Esophagus muscularis mucosa (tissue), 4 donors: ENCODE results near the gene CD22. TPM values are rescaled to one million over a fixed set of nuclear protein-coding genes. Genes with fewer than 3 reads are reported as not detected.

Source experiments
- DNase-seq: peaks from one replicate; pipeline ENCODE4 v3.0.0-alpha.2; 2017; ENCODE audit errors: extremely low spot score
- H3K27ac ChIP-seq, 4 donors: fragments of 200-600 bp; sonication (generic); replicated peaks in 1 of 4; 1 replicate in 3 of 4; 2 replicates in 1 of 4; pipeline ENCODE4 v1.5.1; 2016 to 2019; ENCODE audit warnings: mild to moderate bottlenecking in 1 of 4
- H3K27me3 ChIP-seq, 4 donors: fragments of 200-600 bp; sonication (generic); one replicate each; pipeline versions ENCODE4 v1.5.1 to v1.6.0; 2016 to 2019
- H3K36me3 ChIP-seq, 4 donors: fragments of 200-600 bp; sonication (generic); one replicate each; pipeline ENCODE4 v1.5.1; 2016 to 2019
- H3K4me1 ChIP-seq, 4 donors: fragments of 200-600 bp; sonication (generic); one replicate each; pipeline ENCODE4 v1.5.1; 2016 to 2019
- H3K4me3 ChIP-seq, 4 donors: fragments of 200-600 bp; sonication (generic); 1 replicate in 2 of 4; 2 replicates in 2 of 4; pipeline ENCODE4 v1.5.1; 2016 to 2019; ENCODE audit warnings: mild to moderate bottlenecking in 4 of 4, moderate library complexity in 1 of 4
- H3K9me3 ChIP-seq, 4 donors: fragments of 200-600 bp; sonication (generic); 1 replicate in 3 of 4; 2 replicates in 1 of 4; pipeline ENCODE4 v1.5.1; 2016 to 2019
- CTCF ChIP-seq, 3 experiments: fragments of 200-600 bp in 2 of 3; fragments of 450-650 bp in 1 of 3; sonication (generic) in 2 of 3; IDR thresholded peaks; one replicate each; pipeline ENCODE4 v1.5.1; 2017 to 2019; ENCODE audit warnings: antibody characterized with exemption in 3 of 3, mild to moderate bottlenecking in 2 of 3, moderate library complexity in 1 of 3
- EP300 ChIP-seq: sonication (generic); formaldehyde crosslinking; IDR thresholded peaks from one replicate; pipeline ENCODE4 v1.6.1; 2017; ENCODE audit warnings: antibody characterized with exemption
- POLR2A ChIP-seq: fragments of 450-650 bp; IDR thresholded peaks from one replicate; pipeline ENCODE4 v1.6.1; 2017; ENCODE audit warnings: antibody characterized with exemption, moderate library complexity, mild to moderate bottlenecking, low read depth
- POLR2AphosphoS5 ChIP-seq, 2 donors: sonication (generic); formaldehyde crosslinking; IDR thresholded peaks; one replicate each; pipeline ENCODE4 v1.6.1; 2017; ENCODE audit warnings: antibody characterized with exemption in 2 of 2
- WGBS: methylation state at CpG from one replicate; pipeline ENCODE4 v1.1.5; 2018; 5-methylcytosine and 5-hydroxymethylcytosine counted together
- intact Hi-C: fragments of 100-400 bp; cut with DNase I; formaldehyde crosslinking; loops from one replicate; pipeline ENCODE4 v1.15.1; 2023
- total RNA-seq, 4 donors: library from RNA; depleted of rRNA; stranded (reverse); fragments of >200 nt; gene quantifications; one replicate each; pipeline versions ENCODE4 v1.1.0 to v1.2.1, GENCODE V29; 2016

CD22 gene
- total RNA-seq, 4 donors from 2014 or later: 2.3 to 12.5 (median 3.7) TPM

DNA sequence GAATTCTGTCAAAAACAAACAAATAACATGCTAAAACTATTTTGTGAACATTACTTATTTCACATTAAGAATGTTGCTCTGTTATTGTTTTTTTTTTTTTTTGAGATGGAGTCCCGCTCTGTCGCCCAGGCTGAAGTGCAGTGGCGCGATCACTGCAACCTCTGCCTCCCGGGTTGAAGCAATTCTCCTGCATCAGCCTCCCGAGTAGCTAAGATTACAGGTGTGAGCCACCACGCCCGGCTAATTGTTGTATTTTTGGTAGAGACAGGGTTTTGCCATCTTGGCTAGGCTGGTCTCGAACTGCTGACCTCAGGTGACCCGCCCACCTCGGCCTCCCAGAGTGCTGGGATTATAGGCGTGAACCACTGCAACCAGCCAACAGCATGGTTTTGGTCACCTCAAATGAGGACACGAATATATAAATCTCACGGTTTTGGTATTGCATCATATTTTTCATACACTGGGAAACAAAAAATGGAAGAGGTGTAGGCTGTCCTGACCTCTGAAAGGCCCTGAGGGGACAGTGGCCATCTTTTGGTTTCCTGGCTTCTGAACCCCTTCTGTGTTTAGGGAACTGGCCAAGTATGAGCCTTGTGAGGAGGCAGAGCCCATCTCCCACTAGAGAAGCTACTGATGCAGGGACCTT is 67.4 kb downstream of the CD22 start:
- intact Hi-C loops: no loop called here
- no peak for DNase-seq
- Histone ChIP-seq H3K27ac (no peak overlapping the region), H3K4me3 (no peak overlapping the region), H3K4me1 (no peaks in the 10 kb centered on the region), H3K27me3 (peaks cover 0 to 18% (median 0%) of the 10 kb centered on the region in 4 donors), H3K9me3 (no peaks in the 10 kb centered on the region), H3K36me3 (no peaks in the 10 kb centered on the region)
- no peak for TF ChIP-seq POLR2A
- no peak for TF ChIP-seq CTCF (IDR thresholded peaks at IDR 0.05)
- no peak for TF ChIP-seq POLR2AphosphoS5 (IDR thresholded peaks at IDR 0.05)
- TF ChIP-seq EP300: no peak
- WGBS: 90% methylated on average over 14 of the region's 14 CpGs

Other genes with a start within 250 kb of the CD22 start
- 1 to 10 TPM in 3 of 4 donors, under 1 TPM in 1; 0.83 to 3.8 (median 3.1) TPM for gene FXYD3, start 213.4 kb upstream of the CD22 start, total RNA-seq
- 10 to 100 TPM; 32.0 to 58.6 (median 49.2) TPM for gene LGI4, start 194.1 kb upstream of the CD22 start, total RNA-seq
- gene FXYD1, start 190.4 kb upstream of the CD22 start, total RNA-seq: 10 to 100 TPM; 44.4 to 92.6 (median 70.7) TPM
- gene FXYD7, start 185.9 kb upstream of the CD22 start, total RNA-seq: under 1 TPM in 1 of 4 donors, not detected in 3; 0.71 TPM
- 10 to 100 TPM; 26.6 to 49.3 (median 43.0) TPM for gene FXYD5, start 174.5 kb upstream of the CD22 start, total RNA-seq
- not detected for gene FAM187B, start 100.4 kb upstream of the CD22 start, total RNA-seq
- gene LSR, start 80.2 kb upstream of the CD22 start, total RNA-seq: 10 to 100 TPM in 2 of 4 donors, 1 to 10 TPM in 2; 5.1 to 19.2 (median 10.8) TPM
- gene USF2, start 60.2 kb upstream of the CD22 start, total RNA-seq: 100 to 1,000 TPM; 111 to 122 (median 116) TPM
- gene HAMP, start 46.7 kb upstream of the CD22 start, total RNA-seq: not detected
- gene MAG, start 37.0 kb upstream of the CD22 start, total RNA-seq: 1 to 10 TPM in 2 of 4 donors, under 1 TPM in 1, not detected in 1; 0.65 to 2.4 (median 1.2) TPM
- not detected for gene FFAR1, start 18.7 kb downstream of the CD22 start, total RNA-seq
- gene FFAR3, start 29.3 kb downstream of the CD22 start, total RNA-seq: 1 to 10 TPM in 1 of 4 donors, under 1 TPM in 1, not detected in 2; 0.17 to 2.3 TPM
- gene GPR42, start 41.9 kb downstream of the CD22 start, total RNA-seq: under 1 TPM in 1 of 4 donors, not detected in 3; 0.17 TPM
- gene FFAR2, start 119.1 kb downstream of the CD22 start, total RNA-seq: 1 to 10 TPM in 1 of 4 donors, not detected in 3; 1.7 TPM
- not detected for gene KRTDAP, start 161.3 kb downstream of the CD22 start, total RNA-seq
- 1 to 10 TPM; 1.7 to 5.5 (median 3.8) TPM for gene DMKN, start 184.5 kb downstream of the CD22 start, total RNA-seq
- gene SBSN, start 199.1 kb downstream of the CD22 start, total RNA-seq: not detected
- gene GAPDHS, start 204.3 kb downstream of the CD22 start, total RNA-seq: not detected
- 100 to 1,000 TPM in 2 of 4 donors, 10 to 100 TPM in 2; 47.3 to 109 (median 91.6) TPM for gene TMEM147, start 216.4 kb downstream of the CD22 start, total RNA-seq
- not detected for gene ATP4A, start 234.5 kb downstream of the CD22 start, total RNA-seq